ENCODE measurements around the gene VPS54. TPM values are rescaled to one million over a fixed set of nuclear protein-coding genes. Genes with fewer than 3 reads are reported as not detected.

VPS54 gene
- total and polyA plus RNA-seq, 4 donors = 4.5 to 25.1 (median 13.3) TPM

DNA sequence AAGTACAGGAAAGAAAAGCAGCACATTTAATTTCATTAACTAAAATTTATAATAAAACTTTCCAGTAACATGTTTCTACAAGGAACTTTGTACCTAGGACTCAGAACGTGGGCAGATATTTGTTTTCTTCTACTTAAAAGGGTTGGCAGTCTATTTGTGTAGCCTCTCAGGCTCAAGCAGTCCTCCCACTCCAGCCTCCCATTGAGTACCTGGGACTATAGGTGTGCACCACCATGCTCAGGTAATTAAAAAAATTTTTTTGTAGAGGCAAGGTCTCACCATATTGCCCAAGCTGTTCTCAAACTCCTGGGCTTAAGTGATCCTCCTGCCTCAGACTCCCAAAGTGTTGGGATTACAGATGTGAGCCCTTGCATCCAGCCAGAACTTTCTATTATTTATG is 140.7 kb downstream of the VPS54 start:
- TF ChIP-seq FOXA1 (IDR thresholded peaks at IDR 0.05) = no peak
- TF ChIP-seq FOXA2 (IDR thresholded peaks at IDR 0.05) = no peak
- peak in 1 of 2 donors; percentile 11 for TF ChIP-seq HNF4A (conservative IDR thresholded peaks at IDR 0.05)
- no peak overlapping the region for H3K27ac ChIP-seq (ENCODE audit: low read depth in 1 of 2, low read length in 2 of 2)
- no peak overlapping the region for H3K4me3 ChIP-seq (ENCODE audit: low read depth in 1 of 3, low read length in 3 of 3)
- H3K4me1 ChIP-seq (ENCODE audit: control insufficient read depth in 4 of 4, insufficient read depth in 4 of 4, low read length in 3 of 4) = peaks cover 0 to 12% (median 4%) of the 10 kb centered on the region in 4 donors
- 44% methylated on average over 1 of the region's 1 CpG for WGBS
- DNase-seq (ENCODE audit: low spot score) = no peak
- H3K27me3 ChIP-seq (ENCODE audit: control insufficient read depth in 4 of 4, insufficient read depth in 4 of 4, low read length in 3 of 4) = no peaks in the 10 kb centered on the region
- peaks cover 12 to 54% (median 45%) of the 10 kb centered on the region in 4 donors for H3K36me3 ChIP-seq (ENCODE audit: control insufficient read depth in 4 of 4, insufficient read depth in 3 of 4, low read depth in 1 of 4, low read length in 3 of 4)
- H3K9me3 ChIP-seq (ENCODE audit: control insufficient read depth in 4 of 4, low read length in 3 of 4) = no peaks in the 10 kb centered on the region
- no peak overlapping the region for H3K9ac ChIP-seq (ENCODE audit: low read depth in 1 of 2, low read length in 2 of 2)

DNA sequence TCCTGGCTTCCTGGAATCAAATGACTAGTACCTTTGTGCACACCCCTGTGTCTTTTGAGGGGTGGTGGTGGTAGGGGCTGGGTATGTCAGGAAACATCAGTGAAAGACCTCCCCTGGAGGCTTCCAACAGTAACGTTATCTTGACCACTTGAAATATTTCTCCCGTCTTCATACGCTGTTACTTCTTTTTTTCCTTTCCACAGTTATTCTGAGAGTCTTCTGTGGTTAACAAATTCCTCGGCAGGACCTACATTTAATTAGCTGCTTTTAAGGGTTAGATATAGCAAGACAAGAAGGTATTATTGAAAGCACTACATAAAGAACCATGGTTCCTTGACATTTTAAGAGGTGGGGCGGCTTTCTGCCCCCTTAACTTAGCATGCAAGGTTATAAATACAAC is 142.9 kb downstream of the VPS54 start:
- WGBS = 85% methylated on average over 5 of the region's 5 CpGs
- Histone ChIP-seq H3K4me1 (ENCODE audit: control insufficient read depth in 4 of 4, insufficient read depth in 4 of 4, low read length in 3 of 4) (peaks cover 2 to 33% (median 10%) of the 10 kb centered on the region in 4 donors), H3K9me3 (ENCODE audit: control insufficient read depth in 4 of 4, low read length in 3 of 4) (no peaks in the 10 kb centered on the region), H3K36me3 (ENCODE audit: control insufficient read depth in 4 of 4, insufficient read depth in 3 of 4, low read depth in 1 of 4, low read length in 3 of 4) (peaks cover 5 to 53% (median 37%) of the 10 kb centered on the region in 4 donors), H3K27ac (ENCODE audit: low read depth in 1 of 2, low read length in 2 of 2) (no peak overlapping the region), H3K9ac (ENCODE audit: low read depth in 1 of 2, low read length in 2 of 2) (no peak overlapping the region), H3K27me3 (ENCODE audit: control insufficient read depth in 4 of 4, insufficient read depth in 4 of 4, low read length in 3 of 4) (no peaks in the 10 kb centered on the region), H3K4me3 (ENCODE audit: low read depth in 1 of 3, low read length in 3 of 3) (no peak overlapping the region)
- DNase-seq (ENCODE audit: low spot score) = no peak
- TF ChIP-seq, protein P1, sequence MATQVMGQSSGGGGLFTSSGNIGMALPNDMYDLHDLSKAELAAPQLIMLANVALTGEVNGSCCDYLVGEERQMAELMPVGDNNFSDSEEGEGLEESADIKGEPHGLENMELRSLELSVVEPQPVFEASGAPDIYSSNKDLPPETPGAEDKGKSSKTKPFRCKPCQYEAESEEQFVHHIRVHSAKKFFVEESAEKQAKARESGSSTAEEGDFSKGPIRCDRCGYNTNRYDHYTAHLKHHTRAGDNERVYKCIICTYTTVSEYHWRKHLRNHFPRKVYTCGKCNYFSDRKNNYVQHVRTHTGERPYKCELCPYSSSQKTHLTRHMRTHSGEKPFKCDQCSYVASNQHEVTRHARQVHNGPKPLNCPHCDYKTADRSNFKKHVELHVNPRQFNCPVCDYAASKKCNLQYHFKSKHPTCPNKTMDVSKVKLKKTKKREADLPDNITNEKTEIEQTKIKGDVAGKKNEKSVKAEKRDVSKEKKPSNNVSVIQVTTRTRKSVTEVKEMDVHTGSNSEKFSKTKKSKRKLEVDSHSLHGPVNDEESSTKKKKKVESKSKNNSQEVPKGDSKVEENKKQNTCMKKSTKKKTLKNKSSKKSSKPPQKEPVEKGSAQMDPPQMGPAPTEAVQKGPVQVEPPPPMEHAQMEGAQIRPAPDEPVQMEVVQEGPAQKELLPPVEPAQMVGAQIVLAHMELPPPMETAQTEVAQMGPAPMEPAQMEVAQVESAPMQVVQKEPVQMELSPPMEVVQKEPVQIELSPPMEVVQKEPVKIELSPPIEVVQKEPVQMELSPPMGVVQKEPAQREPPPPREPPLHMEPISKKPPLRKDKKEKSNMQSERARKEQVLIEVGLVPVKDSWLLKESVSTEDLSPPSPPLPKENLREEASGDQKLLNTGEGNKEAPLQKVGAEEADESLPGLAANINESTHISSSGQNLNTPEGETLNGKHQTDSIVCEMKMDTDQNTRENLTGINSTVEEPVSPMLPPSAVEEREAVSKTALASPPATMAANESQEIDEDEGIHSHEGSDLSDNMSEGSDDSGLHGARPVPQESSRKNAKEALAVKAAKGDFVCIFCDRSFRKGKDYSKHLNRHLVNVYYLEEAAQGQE (IDR thresholded peaks at IDR 0.05) = no peak
- TF ChIP-seq, protein P2, sequence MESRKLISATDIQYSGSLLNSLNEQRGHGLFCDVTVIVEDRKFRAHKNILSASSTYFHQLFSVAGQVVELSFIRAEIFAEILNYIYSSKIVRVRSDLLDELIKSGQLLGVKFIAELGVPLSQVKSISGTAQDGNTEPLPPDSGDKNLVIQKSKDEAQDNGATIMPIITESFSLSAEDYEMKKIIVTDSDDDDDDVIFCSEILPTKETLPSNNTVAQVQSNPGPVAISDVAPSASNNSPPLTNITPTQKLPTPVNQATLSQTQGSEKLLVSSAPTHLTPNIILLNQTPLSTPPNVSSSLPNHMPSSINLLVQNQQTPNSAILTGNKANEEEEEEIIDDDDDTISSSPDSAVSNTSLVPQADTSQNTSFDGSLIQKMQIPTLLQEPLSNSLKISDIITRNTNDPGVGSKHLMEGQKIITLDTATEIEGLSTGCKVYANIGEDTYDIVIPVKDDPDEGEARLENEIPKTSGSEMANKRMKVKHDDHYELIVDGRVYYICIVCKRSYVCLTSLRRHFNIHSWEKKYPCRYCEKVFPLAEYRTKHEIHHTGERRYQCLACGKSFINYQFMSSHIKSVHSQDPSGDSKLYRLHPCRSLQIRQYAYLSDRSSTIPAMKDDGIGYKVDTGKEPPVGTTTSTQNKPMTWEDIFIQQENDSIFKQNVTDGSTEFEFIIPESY (IDR thresholded peaks at IDR 0.05) = no peak
- no peak for TF ChIP-seq GABPA (IDR thresholded peaks at IDR 0.05 in 1 of 2, conservative IDR thresholded peaks at IDR 0.05 in 1 of 2)
- no peak for TF ChIP-seq JUND (IDR thresholded peaks at IDR 0.05)
- TF ChIP-seq SP1 (IDR thresholded peaks at IDR 0.05) = no peak
- no peak for TF ChIP-seq EGR1 (IDR thresholded peaks at IDR 0.05; ENCODE audit: low read depth in 2 of 2)
- no peak for TF ChIP-seq RAD21 (IDR thresholded peaks at IDR 0.05)
- TF ChIP-seq, protein P3, sequence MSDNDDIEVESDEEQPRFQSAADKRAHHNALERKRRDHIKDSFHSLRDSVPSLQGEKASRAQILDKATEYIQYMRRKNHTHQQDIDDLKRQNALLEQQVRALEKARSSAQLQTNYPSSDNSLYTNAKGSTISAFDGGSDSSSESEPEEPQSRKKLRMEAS (IDR thresholded peaks at IDR 0.05) = no peak
- TF ChIP-seq YY1 (IDR thresholded peaks at IDR 0.05) = no peak
- TF ChIP-seq, protein P4, sequence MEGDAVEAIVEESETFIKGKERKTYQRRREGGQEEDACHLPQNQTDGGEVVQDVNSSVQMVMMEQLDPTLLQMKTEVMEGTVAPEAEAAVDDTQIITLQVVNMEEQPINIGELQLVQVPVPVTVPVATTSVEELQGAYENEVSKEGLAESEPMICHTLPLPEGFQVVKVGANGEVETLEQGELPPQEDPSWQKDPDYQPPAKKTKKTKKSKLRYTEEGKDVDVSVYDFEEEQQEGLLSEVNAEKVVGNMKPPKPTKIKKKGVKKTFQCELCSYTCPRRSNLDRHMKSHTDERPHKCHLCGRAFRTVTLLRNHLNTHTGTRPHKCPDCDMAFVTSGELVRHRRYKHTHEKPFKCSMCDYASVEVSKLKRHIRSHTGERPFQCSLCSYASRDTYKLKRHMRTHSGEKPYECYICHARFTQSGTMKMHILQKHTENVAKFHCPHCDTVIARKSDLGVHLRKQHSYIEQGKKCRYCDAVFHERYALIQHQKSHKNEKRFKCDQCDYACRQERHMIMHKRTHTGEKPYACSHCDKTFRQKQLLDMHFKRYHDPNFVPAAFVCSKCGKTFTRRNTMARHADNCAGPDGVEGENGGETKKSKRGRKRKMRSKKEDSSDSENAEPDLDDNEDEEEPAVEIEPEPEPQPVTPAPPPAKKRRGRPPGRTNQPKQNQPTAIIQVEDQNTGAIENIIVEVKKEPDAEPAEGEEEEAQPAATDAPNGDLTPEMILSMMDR (IDR thresholded peaks at IDR 0.05; ENCODE audit: low read depth, low read length, missing input control) = no peak
- no peak for TF ChIP-seq HNF4G (IDR thresholded peaks at IDR 0.05)
- no peak for TF ChIP-seq TAF1 (conservative IDR thresholded peaks at IDR 0.05)
- no peak for TF ChIP-seq RXRA (IDR thresholded peaks at IDR 0.05)
- TF ChIP-seq, protein P5, sequence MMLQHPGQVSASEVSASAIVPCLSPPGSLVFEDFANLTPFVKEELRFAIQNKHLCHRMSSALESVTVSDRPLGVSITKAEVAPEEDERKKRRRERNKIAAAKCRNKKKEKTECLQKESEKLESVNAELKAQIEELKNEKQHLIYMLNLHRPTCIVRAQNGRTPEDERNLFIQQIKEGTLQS (IDR thresholded peaks at IDR 0.05) = no peak
- no peak for TF ChIP-seq FOXA2 (IDR thresholded peaks at IDR 0.05)
- no peak for TF ChIP-seq NR2F2 (IDR thresholded peaks at IDR 0.05)
- no peak for TF ChIP-seq FOXA1 (IDR thresholded peaks at IDR 0.05)
- TF ChIP-seq HNF4A (conservative IDR thresholded peaks at IDR 0.05) = no peak

Measured in liver (tissue), 9 donors.